Endothelial cell of umbilical vein (primary cell): ENCODE data around the gene ABCA10. TPM values are rescaled to one million over a fixed set of nuclear protein-coding genes. Genes with fewer than 3 reads are reported as not detected.

Experiments
- BruUV-seq: library from RNA; stranded (reverse); fragments of 400-500 nt; replicated peaks from 2 replicates; lab custom pipeline; 2021; lab: Mats Ljungman, UMichigan
- CTCF ChIA-PET: fragments of 300-600, 350-600 bp; sonication (Branson Sonifier 250); formaldehyde crosslinking; loops from one replicate; lab custom pipeline; 2021; ENCODE audit warnings: antibody characterized with exemption, inconsistent platforms; lab: Charles Lee
- POLR2A ChIA-PET: fragments of 300-600, 350-600 bp; sonication (Branson Sonifier 250); formaldehyde crosslinking; loops from one replicate; lab custom pipeline; 2021; ENCODE audit warnings: antibody characterized with exemption, inconsistent platforms; lab: Charles Lee
- DNase-seq: peaks from one replicate; pipeline ENCODE4 v3.0.0-alpha.2; 2011; ENCODE audit warnings: low read depth, low spot score
- FAIRE-seq: peaks from 2 replicates; lab custom pipeline; 2011; peaks lifted over from hg19 to GRCh38; lab: Jason Lieb, UNC
- H2AFZ ChIP-seq: 2 replicates; pipeline ENCODE4 v1.6.0; 2012; ENCODE audit warnings: low read depth, low read length, control low read depth, inconsistent platforms
- H3K27ac ChIP-seq: 2 replicates; pipeline ENCODE4 v1.5.1; 2011; ENCODE audit warnings: low read depth, mild to moderate bottlenecking, control low read depth, low read length, moderate library complexity; ENCODE audit not compliant: insufficient read depth
- H3K27me3 ChIP-seq, 2 experiments: 2 replicates each; pipeline versions ENCODE4 v1.6.0 to v1.6.1; 2011; ENCODE audit warnings: low read length in 2 of 2, mixed read lengths in 1 of 2; ENCODE audit not compliant: control insufficient read depth in 2 of 2, insufficient read depth in 2 of 2
- H3K36me3 ChIP-seq, 2 experiments: 2 replicates in 1 of 2; 3 replicates in 1 of 2; pipeline ENCODE4 v1.5.1; 2011; ENCODE audit warnings: low read length in 2 of 2, mild to moderate bottlenecking in 1 of 2, moderate library complexity in 1 of 2; ENCODE audit not compliant: control insufficient read depth in 2 of 2, insufficient read depth in 2 of 2; ENCODE audit errors: extremely low read depth in 1 of 2
- H3K4me1 ChIP-seq: 3 replicates; pipeline ENCODE4 v1.5.1; 2011; ENCODE audit warnings: mild to moderate bottlenecking, low read length; ENCODE audit not compliant: control insufficient read depth, insufficient read depth; ENCODE audit errors: extremely low read depth
- H3K4me2 ChIP-seq: 2 replicates; pipeline ENCODE4 v1.6.1; 2011; ENCODE audit warnings: low read length, control low read depth, mixed read lengths; ENCODE audit not compliant: insufficient read depth
- H3K4me3 ChIP-seq, 3 experiments: fragments of 200-600 bp in 1 of 3; sonication (generic), shearing (Covaris generic) in 1 of 3; replicated peaks in 1 of 3; 2 replicates each; pipeline ENCODE4 v1.5.1; 2011 to 2016; ENCODE audit warnings: control low read depth in 3 of 3, low read length in 3 of 3, mild to moderate bottlenecking in 2 of 3, inconsistent platforms in 1 of 3, low read depth in 1 of 3, moderate library complexity in 1 of 3; ENCODE audit not compliant: insufficient read depth in 1 of 3
- H3K79me2 ChIP-seq: 2 replicates; pipeline ENCODE4 v1.6.0; 2012; ENCODE audit warnings: low read length, inconsistent platforms; ENCODE audit not compliant: control insufficient read depth, insufficient read depth
- H3K9ac ChIP-seq: replicated peaks from 2 replicates; pipeline ENCODE3; 2011; ENCODE audit warnings: low read length, control low read depth; ENCODE audit not compliant: insufficient read depth; ENCODE audit errors: extremely low read depth
- H3K9me1 ChIP-seq: replicated peaks from 3 replicates; pipeline ENCODE4 v1.6.0; 2011; ENCODE audit warnings: mild to moderate bottlenecking, low read length; ENCODE audit not compliant: control insufficient read depth, insufficient read depth; ENCODE audit errors: extremely low read depth
- H3K9me3 ChIP-seq: replicated peaks from 2 replicates; pipeline ENCODE4 v1.5.1; 2012; ENCODE audit warnings: low read length, inconsistent platforms; ENCODE audit not compliant: control insufficient read depth, insufficient read depth
- H4K20me1 ChIP-seq: replicated peaks from 2 replicates; pipeline ENCODE3; 2011; ENCODE audit warnings: mild to moderate bottlenecking, low read length; ENCODE audit not compliant: control insufficient read depth, insufficient read depth; ENCODE audit errors: extremely low read depth
- CTCF ChIP-seq, 2 donors: IDR thresholded peaks; 1 replicate in 1 of 2; 2 replicates in 1 of 2; pipeline ENCODE4 v1.5.1; 2011; ENCODE audit warnings: low read length in 2 of 2, mild to moderate bottlenecking in 2 of 2, moderate library complexity in 2 of 2, control low read depth in 1 of 2, inconsistent platforms in 1 of 2, low read depth in 1 of 2; ENCODE audit not compliant: insufficient read depth in 1 of 2; ENCODE audit errors: extremely low read depth in 1 of 2
- EZH2 ChIP-seq: IDR thresholded peaks from 2 replicates; pipeline ENCODE4 v1.6.1; 2012; ENCODE audit warnings: borderline replicate concordance, low read depth, mild to moderate bottlenecking, moderate library complexity, low read length, inconsistent platforms; ENCODE audit not compliant: severe bottlenecking
- FOS ChIP-seq: IDR thresholded peaks from 2 replicates; pipeline ENCODE4 v1.6.1; 2011; ENCODE audit warnings: mild to moderate bottlenecking, low read length, moderate library complexity, borderline replicate concordance; ENCODE audit not compliant: insufficient read depth
- GATA2 ChIP-seq: IDR thresholded peaks from 2 replicates; pipeline ENCODE4 v1.7.0; 2011; ENCODE audit warnings: low read depth, mild to moderate bottlenecking, moderate library complexity, mixed read lengths, low read length; ENCODE audit not compliant: insufficient read length, insufficient read depth
- JUN ChIP-seq: IDR thresholded peaks from 2 replicates; pipeline ENCODE4 v1.6.1; 2011; ENCODE audit warnings: borderline replicate concordance, low read depth; ENCODE audit not compliant: insufficient read length, insufficient read depth
- MAX ChIP-seq: IDR thresholded peaks from 2 replicates; pipeline ENCODE4 v1.6.1; 2011; ENCODE audit not compliant: insufficient read depth, insufficient read length
- MYC ChIP-seq: IDR thresholded peaks from one replicate; pipeline ENCODE4 v1.6.1; 2011; ENCODE audit warnings: mild to moderate bottlenecking, low read depth, low read length
- POLR2A ChIP-seq: IDR thresholded peaks from 2 replicates; pipeline ENCODE4 v1.6.1; 2012; ENCODE audit warnings: low read depth, mild to moderate bottlenecking, control low read depth, low read length
- POLR2AphosphoS5 ChIP-seq: IDR thresholded peaks from 2 replicates; pipeline ENCODE4 v1.6.1; 2012; ENCODE audit warnings: low read depth, mild to moderate bottlenecking, control low read depth, low read length, moderate library complexity; ENCODE audit not compliant: insufficient read depth
- dilution Hi-C: fragments of 300-500 bp; cut with MboI; formaldehyde crosslinking; loops from one replicate; pipeline ENCODE4 v1.15.0; 2019; ENCODE audit warnings: low sequenced_read_pairs; ENCODE audit not compliant: extremely low pct_ligation_motif_present
- intact Hi-C: fragments of 100-400 bp; cut with micrococcal nuclease; formaldehyde crosslinking; loops from one replicate; pipeline ENCODE4 v1.10.0; 2022
- polyA plus RNA-seq, 4 experiments: library from polyadenylated mRNA; depleted of rRNA in 3 of 4; stranded (reverse) in 3 of 4; unstranded in 1 of 4; fragments of >200 nt; gene quantifications; 2 replicates each; pipeline versions ENCODE4 v1.2.1 to v1.2.3, GENCODE V29; 2011 to 2012; ENCODE audit warnings: missing spikeins in 1 of 4
- total RNA-seq: library from RNA; stranded (reverse); gene quantifications from 2 replicates; pipeline ENCODE4 v1.2.3, GENCODE V29; 2021

Gene ABCA10
- total and polyA plus RNA-seq, 2 donors (not counting 3 experiments of a cell fraction or from before 2014, with no cell fraction given) = 0.22 to 2.1 TPM

- ChIA-PET POLR2A (no interaction called here), CTCF (no interaction called here)
- no peaks in the 10 kb centered on the region for H4K20me1 ChIP-seq
- intact Hi-C loops = no loop called here
- H3K27ac ChIP-seq = no peak overlapping the region
- no peak for DNase-seq
- H3K4me1 ChIP-seq = no peaks in the 10 kb centered on the region
- no peak for FAIRE-seq
- no peaks in the 10 kb centered on the region for H3K79me2 ChIP-seq
- dilution Hi-C loops = no loop called here
- H3K27me3 ChIP-seq = no peaks in the 10 kb centered on the region
- no peak overlapping the region for H3K9ac ChIP-seq
- no peak for TF ChIP-seq POLR2AphosphoS5
- TF ChIP-seq GATA2 = no peak
- TF ChIP-seq JUN = no peak
- no peak for TF ChIP-seq EZH2
- no peak for TF ChIP-seq POLR2A
- no peak for TF ChIP-seq MYC
- TF ChIP-seq FOS = no peak
- TF ChIP-seq CTCF (IDR thresholded peaks at IDR 0.05; ENCODE audit: extremely low read depth in 1 of 2, insufficient read depth in 1 of 2, low read depth in 1 of 2, low read length in 2 of 2) = no peak
- no peak for TF ChIP-seq MAX
- no peaks in the 10 kb centered on the region for H3K36me3 ChIP-seq
- H3K9me3 ChIP-seq = no peaks in the 10 kb centered on the region
- H3K9me1 ChIP-seq = no peaks in the 10 kb centered on the region
- no peak overlapping the region for H3K4me3 ChIP-seq
- no peak overlapping the region for H2AFZ ChIP-seq
- no TSS peak for BruUV-seq
- H3K4me2 ChIP-seq = no peak overlapping the region
These were observed 9.6 kb downstream of the ABCA10 start for GRCh38 chr17:69218986-69219385.
